PC-3 (cell line): ENCODE data around the gene ZNF559. TPM values are rescaled to one million over a fixed set of nuclear protein-coding genes. Genes with fewer than 3 reads are reported as not detected.

Experiments used
- ATAC-seq: fragments of 200-7000 bp; cut with Tn5 transposase; 2 replicates; pipeline ENCODE4 v1.9.1; 2020; ENCODE audit warnings: mild to moderate bottlenecking, moderate library complexity
- BruUV-seq: library from RNA; stranded (reverse); fragments of 400-500 nt; replicated peaks from 2 replicates; lab custom pipeline; 2021; lab: Mats Ljungman, UMichigan
- CTCF ChIA-PET: fragments of 300-600 bp; sonication (Branson Sonifier 250); formaldehyde crosslinking; loops from one replicate; lab custom pipeline; 2022; ENCODE audit warnings: antibody characterized with exemption; lab: Charles Lee
- POLR2A ChIA-PET: fragments of 300-600 bp; sonication (Branson Sonifier 250); formaldehyde crosslinking; loops from one replicate; lab custom pipeline; 2022; ENCODE audit warnings: antibody characterized with exemption; ENCODE audit not compliant: unreplicated experiment; lab: Charles Lee
- DNase-seq: peaks from one replicate; pipeline ENCODE4 v3.0.0-alpha.2; 2015
- H2AFZ ChIP-seq: fragments of 300-600 bp; sonication (generic); 2 replicates; pipeline ENCODE4 v1.6.0; 2016; ENCODE audit warnings: antibody characterized with exemption, low read length
- H3F3A ChIP-seq: fragments of 300-600 bp; sonication (generic); one replicate; pipeline ENCODE4 v1.6.0; 2017; ENCODE audit warnings: antibody characterized with exemption, low read length, control low read depth, mild to moderate bottlenecking; ENCODE audit not compliant: unreplicated experiment
- H3K27ac ChIP-seq: fragments of 300-600 bp; sonication (generic); 2 replicates; pipeline ENCODE4 v1.5.1; 2016; ENCODE audit warnings: mild to moderate bottlenecking, low read length
- H3K27me3 ChIP-seq: fragments of 300-600 bp; sonication (generic); 2 replicates; pipeline ENCODE4 v1.6.1; 2016; ENCODE audit warnings: low read length, mixed read lengths
- H3K36me3 ChIP-seq: fragments of 300-600 bp; sonication (generic); 2 replicates; pipeline ENCODE4 v1.6.1; 2016; ENCODE audit warnings: low read depth, mixed run types, low read length, mixed read lengths
- H3K4me1 ChIP-seq: fragments of 300-600 bp; sonication (generic); 2 replicates; pipeline ENCODE4 v1.5.1; 2016; ENCODE audit warnings: low read length; ENCODE audit not compliant: insufficient read depth
- H3K4me2 ChIP-seq: fragments of 300-600 bp; sonication (generic); 2 replicates; pipeline ENCODE4 v1.6.0; 2016; ENCODE audit warnings: low read length
- H3K4me3 ChIP-seq: fragments of 300-600 bp; sonication (generic); 2 replicates; pipeline ENCODE4 v1.5.1; 2016; ENCODE audit warnings: mild to moderate bottlenecking, low read length, mixed read lengths
- H3K79me2 ChIP-seq: fragments of 300-600 bp; sonication (generic); 2 replicates; pipeline ENCODE4 v1.6.1; 2017; ENCODE audit warnings: low read length, mixed read lengths
- H3K9ac ChIP-seq: fragments of 300-600 bp; sonication (generic); 2 replicates; pipeline ENCODE4 v1.6.0; 2016; ENCODE audit warnings: mild to moderate bottlenecking, low read length
- H3K9me2 ChIP-seq: fragments of 300-600 bp; sonication (generic); replicated peaks from 2 replicates; pipeline ENCODE4 v1.6.1; 2016; ENCODE audit warnings: mixed run types, low read length, mixed read lengths
- H3K9me3 ChIP-seq: fragments of 300-600 bp; sonication (generic); 2 replicates; pipeline ENCODE4 v1.6.1; 2016; ENCODE audit warnings: low read length, mixed read lengths
- H4K20me1 ChIP-seq: fragments of 300-600 bp; sonication (generic); 2 replicates; pipeline ENCODE4 v1.6.1; 2016; ENCODE audit warnings: low read length, mixed read lengths
- EZH2 ChIP-seq: fragments of 300-600 bp; sonication (generic); IDR thresholded peaks from one replicate; pipeline ENCODE4 v1.6.1; 2017; ENCODE audit warnings: antibody characterized with exemption, mild to moderate bottlenecking, low read length; ENCODE audit not compliant: unreplicated experiment
- EZH2phosphoT487 ChIP-seq: fragments of 300-600 bp; sonication (generic); IDR thresholded peaks from 2 replicates; pipeline ENCODE4 v1.6.1; 2018; ENCODE audit warnings: mild to moderate bottlenecking, antibody characterized with exemption, low read length, borderline replicate concordance
- intact Hi-C: fragments of 100-400 bp; cut with micrococcal nuclease; formaldehyde crosslinking; loops from 2 replicates; pipeline ENCODE4 v1.9.0; 2023
- total RNA-seq: library from RNA; depleted of rRNA; stranded (reverse); fragments of >200 nt; gene quantifications from 2 replicates; pipeline ENCODE4 v1.2.3, GENCODE V29; 2014
- TF ChIP-seq, protein P1 (sequence below): fragments of 300-600 bp; sonication (generic); conservative IDR thresholded peaks from 2 replicates; pipeline ENCODE4 v1.5.1; 2017; ENCODE audit warnings: antibody characterized with exemption, low read depth, mild to moderate bottlenecking, low read length

ZNF559 gene
- total RNA-seq, 1 experiment from 2014 or later: 13.1 TPM

GRCh38 chr19:9323557-9323918 lies 441 bp upstream of the ZNF559 start:
- Histone ChIP-seq H3K9me3 (peaks cover 25% of the 10 kb centered on the region), H3K27ac (0 out of 2 replicates have a peak overlapping the region, but pooled peaks have one; percentile 6), H3K9ac (peak overlapping the region; percentile 72; the same call in 1 of the 2 replicates), H3K9me2 (no peaks in the 10 kb centered on the region), H3K79me2 (peaks cover 8% of the 10 kb centered on the region), H3K4me1 (no peaks in the 10 kb centered on the region), H3K4me2 (peak overlapping the region; percentile 74), H3K4me3 (peak overlapping the region; percentile 67), H3F3A (no peaks in the 10 kb centered on the region), H3K27me3 (no peaks in the 10 kb centered on the region), H2AFZ (peak overlapping the region; percentile 84), H4K20me1 (no peaks in the 10 kb centered on the region), H3K36me3 (peaks cover 39% of the 10 kb centered on the region)
- DNase-seq (peak; percentile 50), ATAC-seq (peak; percentile 66)
- POLR2A ChIA-PET: no interaction called here
- TF ChIP-seq EZH2: no peak
- TF ChIP-seq EZH2phosphoT487: no peak
- TF ChIP-seq, protein P1, sequence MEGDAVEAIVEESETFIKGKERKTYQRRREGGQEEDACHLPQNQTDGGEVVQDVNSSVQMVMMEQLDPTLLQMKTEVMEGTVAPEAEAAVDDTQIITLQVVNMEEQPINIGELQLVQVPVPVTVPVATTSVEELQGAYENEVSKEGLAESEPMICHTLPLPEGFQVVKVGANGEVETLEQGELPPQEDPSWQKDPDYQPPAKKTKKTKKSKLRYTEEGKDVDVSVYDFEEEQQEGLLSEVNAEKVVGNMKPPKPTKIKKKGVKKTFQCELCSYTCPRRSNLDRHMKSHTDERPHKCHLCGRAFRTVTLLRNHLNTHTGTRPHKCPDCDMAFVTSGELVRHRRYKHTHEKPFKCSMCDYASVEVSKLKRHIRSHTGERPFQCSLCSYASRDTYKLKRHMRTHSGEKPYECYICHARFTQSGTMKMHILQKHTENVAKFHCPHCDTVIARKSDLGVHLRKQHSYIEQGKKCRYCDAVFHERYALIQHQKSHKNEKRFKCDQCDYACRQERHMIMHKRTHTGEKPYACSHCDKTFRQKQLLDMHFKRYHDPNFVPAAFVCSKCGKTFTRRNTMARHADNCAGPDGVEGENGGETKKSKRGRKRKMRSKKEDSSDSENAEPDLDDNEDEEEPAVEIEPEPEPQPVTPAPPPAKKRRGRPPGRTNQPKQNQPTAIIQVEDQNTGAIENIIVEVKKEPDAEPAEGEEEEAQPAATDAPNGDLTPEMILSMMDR: no peak
- BruUV-seq: TSS peak; percentile 69
- CTCF ChIA-PET: interaction anchor here (0.6 kb wide), 1 partner anchor 503 kb away, joined by 5 read pairs; no protein-coding TSS in a partner anchor
- intact Hi-C loops: no loop called here

DNA sequence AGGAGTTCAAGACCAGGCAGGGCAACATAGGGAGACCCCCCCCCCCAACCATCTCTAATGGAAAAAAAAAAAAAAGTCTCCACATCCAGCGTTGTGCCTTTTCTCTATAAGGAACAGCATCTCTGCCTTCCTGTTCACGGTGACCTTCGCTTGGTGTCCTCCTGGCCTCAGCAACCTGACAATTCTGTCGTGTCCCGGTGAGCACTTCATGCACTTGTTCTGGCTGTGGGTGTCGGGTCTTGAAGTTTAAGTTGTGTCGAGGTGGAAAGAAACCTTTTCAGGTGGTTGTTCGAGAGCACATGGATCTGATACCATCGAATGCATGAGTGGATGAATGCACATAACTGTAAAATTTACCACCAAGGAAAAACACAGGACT lies 594 bp downstream of the ZNF559 start:
- peak overlapping the region; percentile 72 for H3K9ac ChIP-seq
- TSS peak; percentile 80 for BruUV-seq
- no peaks in the 10 kb centered on the region for H4K20me1 ChIP-seq
- ATAC-seq (no peak), DNase-seq (no peak)
- peak overlapping the region; percentile 74 for H3K4me2 ChIP-seq
- H3F3A ChIP-seq: no peaks in the 10 kb centered on the region
- no peaks in the 10 kb centered on the region for H3K4me1 ChIP-seq
- no peaks in the 10 kb centered on the region for H3K9me2 ChIP-seq
- CTCF ChIA-PET: no interaction called here
- intact Hi-C loops: no loop called here
- no peaks in the 10 kb centered on the region for H3K27me3 ChIP-seq
- POLR2A ChIA-PET: no interaction called here
- peaks cover 48% of the 10 kb centered on the region for H3K36me3 ChIP-seq
- peak overlapping the region; percentile 84 for H2AFZ ChIP-seq
- peaks cover 32% of the 10 kb centered on the region for H3K9me3 ChIP-seq
- peak overlapping the region; percentile 67 for H3K4me3 ChIP-seq
- no peak overlapping the region; the same call in 1 of the 2 replicates for H3K27ac ChIP-seq
- TF ChIP-seq, protein P1: no peak
- TF ChIP-seq EZH2: no peak
- TF ChIP-seq EZH2phosphoT487: no peak
- peaks cover 8% of the 10 kb centered on the region for H3K79me2 ChIP-seq

DNA sequence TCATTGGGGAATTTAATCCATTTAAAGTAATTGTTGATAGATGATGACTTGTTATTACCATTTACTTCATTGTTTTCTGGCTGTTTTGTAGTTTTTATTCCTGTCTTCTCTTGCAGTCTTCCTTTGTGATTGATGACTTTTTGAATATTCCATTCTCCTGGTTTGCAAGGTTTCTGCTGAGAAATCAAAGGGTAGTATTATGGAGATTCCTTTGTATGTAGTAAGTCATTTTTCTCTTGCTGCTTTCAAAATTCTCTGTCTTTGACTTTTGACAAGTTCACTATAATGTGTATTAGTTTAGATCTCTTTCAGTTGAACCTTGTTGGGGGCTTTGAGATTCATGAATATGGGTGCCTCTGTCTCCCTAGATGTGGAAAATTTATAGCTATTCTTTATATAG lies 6.0 kb downstream of the ZNF559 start:
- no peaks in the 10 kb centered on the region for H3K4me1 ChIP-seq
- H3K4me2 ChIP-seq: no peak overlapping the region
- no peak overlapping the region for H3K27ac ChIP-seq
- peaks cover 1% of the 10 kb centered on the region for H3K79me2 ChIP-seq
- H3K36me3 ChIP-seq: peaks cover 89% of the 10 kb centered on the region
- H3F3A ChIP-seq: no peaks in the 10 kb centered on the region
- no peak for DNase-seq
- BruUV-seq: no TSS peak
- no peak overlapping the region for H3K4me3 ChIP-seq
- no peaks in the 10 kb centered on the region for H3K9me2 ChIP-seq
- CTCF ChIA-PET: no interaction called here
- H3K27me3 ChIP-seq: no peaks in the 10 kb centered on the region
- no peak overlapping the region for H2AFZ ChIP-seq
- intact Hi-C loops: no loop called here
- H3K9ac ChIP-seq: no peak overlapping the region
- TF ChIP-seq EZH2 (no peak), EZH2phosphoT487 (no peak)
- TF ChIP-seq, protein P1: no peak
- POLR2A ChIA-PET: no interaction called here
- no peak for ATAC-seq
- H4K20me1 ChIP-seq: no peaks in the 10 kb centered on the region
- peaks cover 69% of the 10 kb centered on the region for H3K9me3 ChIP-seq
